GM21447 (cell line): ENCODE results near the gene L1CAM.
"Not testable (repeated sequence)": the region's sequence is repeated elsewhere in the genome, so short reads cannot be mapped to it uniquely, and the experiment has no call there.

Source experiments
- ATAC-seq: cut with Tn5 transposase; IDR thresholded peaks from one replicate; pipeline ENCODE4 v1.9.1; 2021; ENCODE audit not compliant: unreplicated experiment

The L1CAM gene

DNA sequence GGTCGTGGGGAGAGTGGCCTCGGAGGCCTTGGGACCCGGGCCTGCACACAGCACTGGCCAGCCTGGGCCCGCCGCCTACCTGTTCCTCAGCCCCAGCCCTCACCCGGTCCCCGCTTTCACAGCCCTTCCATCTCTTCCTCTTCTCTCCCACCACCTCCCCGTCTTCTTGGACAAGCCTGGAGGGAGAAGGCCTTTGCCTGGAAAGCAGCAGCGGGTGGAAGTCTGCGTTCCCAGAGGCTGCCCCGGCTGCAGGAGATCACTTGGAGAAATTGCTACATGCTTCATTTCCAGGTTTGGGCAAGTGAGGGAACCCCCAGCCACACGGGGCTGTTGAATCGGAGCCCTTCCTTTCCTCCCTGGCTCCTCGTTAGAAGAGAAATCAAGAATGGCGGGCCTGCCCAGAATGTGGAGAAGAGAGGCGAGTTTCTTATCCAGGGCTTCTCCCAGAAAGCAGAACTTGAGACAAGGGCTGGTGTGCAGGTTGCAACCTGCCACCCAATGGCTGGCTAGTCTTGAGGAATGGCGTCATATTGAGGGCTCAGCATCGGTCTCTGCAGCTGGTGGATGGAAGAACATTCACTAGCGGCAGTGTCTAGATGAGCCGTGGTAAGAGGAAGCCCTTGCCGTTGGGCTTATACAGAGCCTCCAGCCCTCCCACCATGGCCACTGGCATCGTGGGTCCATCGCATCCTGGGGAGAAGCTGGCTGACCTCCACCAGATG lies 54.4 kb downstream of the L1CAM start:
- no peak for ATAC-seq

DNA sequence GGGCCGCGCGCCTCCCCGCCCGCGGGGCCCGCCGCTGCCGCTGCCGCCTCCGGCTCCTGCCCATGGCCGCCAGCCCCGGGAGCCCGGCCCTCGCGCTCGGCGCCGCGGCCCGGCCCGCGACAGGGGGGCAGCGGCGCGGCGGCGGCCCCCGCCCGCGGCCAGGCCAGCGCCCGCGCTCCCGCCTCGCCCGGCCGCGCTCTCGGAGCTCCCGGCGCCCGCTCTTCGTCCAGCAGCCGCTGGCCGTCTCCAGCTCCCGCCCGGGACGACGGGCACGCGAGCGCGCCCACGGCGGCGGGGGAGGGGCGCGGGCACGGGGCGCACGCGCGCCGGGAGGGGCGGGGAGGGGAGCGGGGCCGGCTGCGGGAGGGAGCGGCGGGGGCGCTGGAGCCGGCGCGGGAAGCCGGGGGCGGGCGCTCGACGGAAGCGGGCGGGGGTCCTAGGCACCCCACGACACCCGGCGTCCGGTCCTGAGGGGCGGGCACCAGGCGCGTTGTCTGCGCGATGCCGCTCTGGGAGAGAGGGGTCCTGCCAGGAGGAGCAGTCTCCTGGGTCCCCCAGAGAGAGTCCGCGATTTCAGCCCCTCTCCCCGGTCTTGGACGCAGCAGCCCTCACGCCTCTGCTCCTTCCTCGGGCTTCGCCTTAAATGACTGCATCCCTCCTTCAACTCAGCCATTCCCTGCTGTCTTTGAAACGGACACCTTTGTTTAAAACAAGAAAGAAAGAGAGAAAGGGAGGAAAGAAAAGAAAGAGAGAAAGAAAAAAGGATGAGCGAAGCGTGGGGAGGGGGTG lies 55.1 kb downstream of the L1CAM start:
- ATAC-seq: no peak

DNA sequence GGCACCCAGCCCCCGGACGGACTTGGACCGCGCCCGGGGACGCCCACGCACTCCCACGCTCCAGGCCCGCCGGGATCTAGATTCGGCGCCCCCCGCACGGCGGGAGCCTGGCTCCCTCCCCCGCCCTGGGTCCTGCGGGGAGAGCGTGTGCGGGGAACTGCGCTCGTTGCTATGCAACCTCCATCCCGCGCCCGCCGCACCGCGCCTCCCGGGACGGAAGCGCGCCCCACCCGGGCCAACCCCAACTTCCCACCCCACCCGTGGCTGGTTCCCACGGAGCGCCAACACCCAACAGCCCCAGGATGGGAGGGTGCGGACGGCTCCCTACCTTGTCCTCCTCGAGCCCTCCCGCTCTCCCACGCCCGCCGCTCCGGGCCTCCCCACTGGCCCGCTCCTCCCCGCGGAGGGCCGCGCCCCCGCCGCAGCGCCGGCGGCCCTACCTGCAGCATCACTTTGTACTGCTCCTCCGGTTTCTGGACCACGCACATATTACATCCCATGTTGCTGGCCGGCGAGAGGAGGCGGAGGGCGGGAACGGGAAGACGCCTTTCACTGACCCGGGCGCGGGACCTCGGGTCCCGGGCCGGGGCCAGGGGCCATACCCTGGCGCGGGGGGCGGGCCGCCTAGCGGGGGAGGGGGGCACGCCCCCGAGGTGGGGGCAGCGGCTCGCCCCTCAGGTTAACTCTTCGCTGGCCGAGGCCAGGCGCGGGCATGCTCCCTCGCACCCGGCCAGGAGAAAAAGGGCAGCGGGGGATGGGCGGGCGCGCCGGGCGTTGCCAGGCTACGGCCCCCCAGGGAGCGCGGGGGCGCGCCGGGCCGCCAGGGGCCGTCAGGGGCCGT lies 56.0 kb downstream of the L1CAM start, which contains the start of gene PDZD4:
Gene PDZD4 (minus strand): TSS at position 746 of the 841 bp plus-strand sequence. CDS start 246 bp downstream, at position 500.
- no peak for ATAC-seq

- no peak for ATAC-seq
Measured at GRCh38 chrX:153829549-153829798, 56.5 kb downstream of the L1CAM start.

- ATAC-seq: no peak
Measured at GRCh38 chrX:153828723-153829548, 57.0 kb downstream of the L1CAM start.

DNA sequence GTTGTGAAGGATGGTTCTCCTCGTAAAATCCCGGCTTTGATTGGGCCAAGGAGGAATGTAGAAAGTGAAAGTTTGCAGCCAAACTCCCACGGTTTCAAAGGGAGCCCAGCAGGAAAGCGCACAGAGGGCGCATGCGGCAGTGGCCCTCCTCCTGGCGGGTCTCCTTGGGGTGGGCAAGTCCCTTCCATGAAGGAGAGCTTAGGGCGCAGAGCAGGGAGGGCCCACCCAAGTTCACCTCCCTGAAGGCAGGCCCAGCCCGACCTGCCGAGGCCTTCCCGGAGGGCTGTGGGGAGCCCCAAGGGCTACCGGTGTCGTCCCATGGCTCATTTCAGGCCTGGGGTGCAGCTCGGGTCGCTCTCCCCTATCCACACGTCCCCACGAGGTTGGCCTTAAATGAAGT lies 57.7 kb downstream of the L1CAM start:
- ATAC-seq: no peak

- no peak for ATAC-seq
Measured at GRCh38 chrX:153827903-153828302, 58.1 kb downstream of the L1CAM start.

DNA sequence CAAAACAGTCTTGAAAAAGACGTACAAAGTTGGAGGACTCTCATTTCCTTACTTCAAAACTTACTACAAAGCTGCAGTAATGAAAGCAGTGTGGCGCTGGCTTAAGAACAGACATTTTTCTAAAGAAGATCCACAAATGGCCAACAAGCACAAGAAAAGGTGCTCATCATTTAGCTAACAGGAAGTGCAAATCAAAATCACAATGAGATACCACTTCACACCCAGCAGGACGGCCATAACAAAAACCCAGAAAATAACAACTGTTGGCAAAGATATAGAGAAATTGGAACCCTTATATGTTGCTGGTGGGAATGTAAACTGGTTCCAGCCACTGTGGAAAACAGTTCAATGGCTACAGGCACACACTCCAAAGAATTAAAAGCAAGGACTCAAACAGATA lies 59.0 kb downstream of the L1CAM start:
- no peak for ATAC-seq

- ATAC-seq: no peak
Measured at GRCh38 chrX:153825042-153825441, 60.9 kb downstream of the L1CAM start.

- ATAC-seq: no peak
Measured at GRCh38 chrX:153824348-153824747, 61.6 kb downstream of the L1CAM start.

DNA sequence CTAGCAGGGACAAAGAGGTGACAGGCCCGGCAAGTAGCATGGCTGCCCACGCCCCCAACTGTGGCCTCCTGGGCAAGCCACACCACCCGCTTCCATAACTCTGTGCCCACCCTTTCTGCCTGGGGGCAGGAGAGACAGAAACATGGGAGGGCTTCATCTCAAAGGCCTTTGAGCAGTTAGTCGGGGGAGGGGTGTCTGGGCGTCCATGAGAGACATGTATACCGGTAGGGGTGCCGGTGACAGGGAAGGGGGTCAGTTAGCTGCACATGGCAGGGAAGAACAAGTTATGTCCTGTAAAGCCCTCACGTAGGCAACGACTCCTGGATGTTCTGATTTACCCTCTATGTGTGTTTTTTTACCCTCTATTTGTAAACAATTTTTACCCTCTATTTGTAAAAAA lies 64.9 kb downstream of the L1CAM start:
- ATAC-seq: no peak

- no peak for ATAC-seq
Measured at GRCh38 chrX:153820601-153821000, 65.4 kb downstream of the L1CAM start.

GRCh38 chrX:153819384-153820040 lies 66.5 kb downstream of the L1CAM start:
- no peak for ATAC-seq

GRCh38 chrX:153818571-153819383 lies 67.2 kb downstream of the L1CAM start:
- ATAC-seq: no peak

GRCh38 chrX:153818064-153818463 lies 67.9 kb downstream of the L1CAM start:
- ATAC-seq: not testable (repeated sequence)

DNA sequence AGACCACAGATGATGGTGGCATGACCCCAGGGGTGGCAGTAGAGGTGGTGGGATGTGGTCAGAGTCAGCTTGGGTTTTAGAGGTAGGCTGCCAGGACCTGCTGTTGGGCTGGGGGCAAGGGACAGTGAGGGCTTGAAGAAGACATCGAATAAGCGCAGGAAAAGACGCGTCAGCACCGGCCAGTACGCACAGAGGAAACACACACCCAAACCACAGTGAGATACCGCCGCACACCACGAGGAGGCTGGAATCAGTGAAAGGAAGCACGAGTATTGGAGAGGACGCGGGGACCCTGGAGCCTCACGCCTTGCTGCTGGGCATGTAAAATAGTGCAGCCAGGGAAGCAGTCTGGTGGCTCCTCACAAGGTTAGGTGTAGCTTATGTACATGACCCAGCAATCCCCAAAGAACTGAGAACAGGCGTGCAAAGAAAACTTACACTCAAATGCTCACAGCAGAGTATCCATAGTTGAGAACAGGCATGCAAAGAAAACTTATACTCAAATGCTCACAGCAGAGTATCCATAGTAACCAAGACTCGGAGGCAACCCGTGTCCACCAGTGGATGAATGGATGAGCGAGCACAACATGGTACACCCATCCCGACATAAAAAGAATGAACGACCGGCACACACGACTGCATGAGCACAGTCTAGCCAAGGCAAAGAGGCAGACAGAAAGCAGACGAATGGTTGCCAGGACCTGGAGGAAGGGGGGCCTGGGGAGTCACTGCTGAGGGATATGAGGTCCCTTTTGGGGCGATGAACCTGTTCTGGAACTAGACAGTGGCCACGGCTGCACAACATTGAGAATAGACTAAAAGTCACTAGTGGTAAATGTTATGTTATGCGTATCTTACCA lies 68.9 kb downstream of the L1CAM start:
- ATAC-seq: no peak

- ATAC-seq: no peak
Measured at GRCh38 chrX:153814591-153815315, 71.2 kb downstream of the L1CAM start.

DNA sequence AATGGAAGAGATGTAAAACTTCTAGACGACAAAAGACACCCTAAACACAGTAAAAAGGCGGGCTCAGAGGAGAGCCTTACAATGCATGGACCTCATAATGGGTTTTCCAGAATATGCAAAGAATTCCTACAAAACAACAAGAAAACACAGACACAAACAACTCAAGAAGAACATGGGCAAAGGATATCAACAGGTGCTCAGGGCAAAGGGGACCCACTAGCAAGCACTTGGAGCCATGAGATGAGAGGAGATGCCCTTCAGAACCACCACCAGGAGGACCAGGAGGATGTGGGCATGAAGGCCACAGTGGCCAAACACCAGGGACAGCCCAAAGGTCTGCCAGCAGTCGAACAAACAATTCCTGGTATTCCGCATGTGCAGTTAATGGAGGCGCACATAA lies 72.8 kb downstream of the L1CAM start:
- ATAC-seq: no peak
